GM12878 (cell line): ENCODE results near the gene SLC25A11. TPM values are rescaled to one million over a fixed set of nuclear protein-coding genes. Genes with fewer than 3 reads are reported as not detected.

Source experiments
- ATAC-seq: fragments of 200-7000 bp; cut with Tn5 transposase; 3 replicates; pipeline ENCODE4 v1.9.1; 2020; ENCODE audit warnings: mild to moderate bottlenecking, moderate library complexity
- BruUV-seq: library from RNA; stranded (reverse); fragments of 400-500 nt; replicated peaks from 2 replicates; lab custom pipeline; 2021; lab: Mats Ljungman, UMichigan
- CTCF ChIA-PET: fragments of 300-600 bp; sonication (Branson Sonifier 250); formaldehyde crosslinking; extraction: SDS; loops from one replicate; lab custom pipeline; 2021; ENCODE audit warnings: inconsistent platforms; lab: Yijun Ruan, JAX
- POLR2A ChIA-PET: fragments of 350-600 bp; formaldehyde crosslinking; extraction: SDS; loops from one replicate; lab custom pipeline; 2021; ENCODE audit warnings: inconsistent platforms; lab: Charles Lee
- RAD21 ChIA-PET: fragments of 300-600 bp; sonication (Branson Sonifier 250); formaldehyde crosslinking; loops from one replicate; lab custom pipeline; 2023; ENCODE audit warnings: antibody characterized with exemption; ENCODE audit not compliant: unreplicated experiment; lab: Charles Lee
- SMC1A ChIA-PET: fragments of 300-600 bp; sonication (Branson Sonifier 250); formaldehyde crosslinking; loops from one replicate; lab custom pipeline; 2023; ENCODE audit not compliant: unreplicated experiment, uncharacterized antibody; lab: Charles Lee
- DNase-seq: peaks from one replicate; pipeline ENCODE4 v3.0.0-alpha.2; 2011; ENCODE audit warnings: low read depth, low spot score
- FAIRE-seq: peaks from 3 replicates; lab custom pipeline; 2011; peaks lifted over from hg19 to GRCh38; lab: Jason Lieb, UNC
- H2AFZ ChIP-seq: 2 replicates; pipeline ENCODE4 v1.6.0; 2011; ENCODE audit warnings: low read depth, low read length, control low read depth; ENCODE audit not compliant: control insufficient read depth
- H3K27ac ChIP-seq: 2 replicates; pipeline ENCODE4 v1.5.1; 2011; ENCODE audit warnings: control low read depth; ENCODE audit not compliant: control insufficient read depth, insufficient read depth
- H3K27me3 ChIP-seq, 2 experiments: replicated peaks in 1 of 2; 2 replicates each; pipeline versions ENCODE4 v1.6.0 to v1.6.1; 2011; ENCODE audit warnings: low read length in 1 of 2; ENCODE audit not compliant: control insufficient read depth in 2 of 2, insufficient read depth in 2 of 2
- H3K36me3 ChIP-seq, 2 experiments: 2 replicates each; pipeline ENCODE4 v1.5.1; 2011; ENCODE audit warnings: low read length in 1 of 2; ENCODE audit not compliant: control insufficient read depth in 2 of 2, insufficient read depth in 2 of 2
- H3K4me1 ChIP-seq: 2 replicates; pipeline ENCODE4 v1.6.1; 2011; ENCODE audit warnings: mild to moderate bottlenecking, low read length, moderate library complexity, mixed read lengths; ENCODE audit not compliant: control insufficient read depth, insufficient read depth
- H3K4me2 ChIP-seq: 2 replicates; pipeline ENCODE4 v1.6.0; 2011; ENCODE audit warnings: control low read depth; ENCODE audit not compliant: control insufficient read depth, insufficient read depth
- H3K4me3 ChIP-seq: fragments of 200-600 bp; sonication (generic); 2 replicates; pipeline ENCODE4 v1.5.1; 2016
- H3K79me2 ChIP-seq: 2 replicates; pipeline ENCODE4 v1.6.0; 2011; ENCODE audit warnings: low read length; ENCODE audit not compliant: control insufficient read depth, insufficient read depth
- H3K9ac ChIP-seq: 2 replicates; pipeline ENCODE4 v1.8.0; 2011; ENCODE audit warnings: low read length, control low read depth, mixed read lengths; ENCODE audit not compliant: control insufficient read depth, insufficient read depth
- H3K9me3 ChIP-seq: replicated peaks from 3 replicates; pipeline ENCODE4 v1.5.1; 2011; ENCODE audit warnings: mild to moderate bottlenecking, low read length; ENCODE audit not compliant: control insufficient read depth, insufficient read depth
- H4K20me1 ChIP-seq: 2 replicates; pipeline ENCODE4 v1.6.0; 2011; ENCODE audit not compliant: control insufficient read depth, insufficient read depth
- CHD2 ChIP-seq: IDR thresholded peaks from 2 replicates; pipeline ENCODE4 v1.6.1; 2011; ENCODE audit warnings: low read depth, low read length, improper control_type of control experiment, borderline replicate concordance
- PKNOX1 ChIP-seq: fragments of 450-650 bp; IDR thresholded peaks from 2 replicates; pipeline ENCODE4 v1.6.1; 2016; ENCODE audit warnings: mild to moderate bottlenecking
- WGBS: methylation state at CpG from one replicate; pipeline ENCODE4 v1.1.6; 2016; ENCODE audit warnings: low lambda C conversion rate; ENCODE audit not compliant: insufficient replicate concordance, insufficient coverage; ENCODE audit errors: missing lambda C conversion rate; 5-methylcytosine and 5-hydroxymethylcytosine counted together
- in situ Hi-C: fragments of 300-500 bp; cut with MboI; formaldehyde crosslinking; loops from 9 replicates; pipeline ENCODE4 v1.14.3; 2018; ENCODE audit warnings: mixed read lengths
- intact Hi-C: fragments of 100-400 bp; cut with micrococcal nuclease; formaldehyde crosslinking; loops from one replicate; pipeline ENCODE4 v1.14.2; 2022; ENCODE audit not compliant: unreplicated experiment
- polyA plus RNA-seq, 11 experiments: library from polyadenylated mRNA; depleted of rRNA in 4 of 11; unstranded in 6 of 11; stranded (reverse) in 5 of 11; fragments of >200 nt; fragmentation: Nextera tagmentation in 4 of 11; fragmentation: Illumina TruSeq in 1 of 11; extraction: Ambion mirVana in 4 of 11; extraction: Trizol in 1 of 11; gene quantifications; 1 replicate in 1 of 11; 2 replicates in 10 of 11; pipeline versions ENCODE4 v1.2.1 to v1.2.3, GENCODE V29; 2011 to 2016; ENCODE audit warnings: inconsistent platforms in 2 of 11, missing spikeins in 2 of 11, low read depth in 1 of 11
- total RNA-seq, 4 experiments: library from RNA; depleted of rRNA in 3 of 4; stranded (reverse); fragments of >200 nt in 3 of 4; fragmentation: Illumina TruSeq in 1 of 4; extraction: Trizol in 1 of 4; gene quantifications; 2 replicates each; pipeline versions ENCODE4 v1.2.1 to v1.2.3, GENCODE V29; 2013 to 2021

Gene SLC25A11
- total and polyA plus RNA-seq, 10 of the 15 experiments (the other 5 are each of a cell fraction or from before 2014, with no cell fraction given), result 5.8 to 142 (median 65.0) TPM

GRCh38 chr17:4969551-4970173 lies 29.8 kb upstream of the SLC25A11 start:
- no TSS peak for BruUV-seq
- H3K4me3 ChIP-seq, result no peak overlapping the region
- no peak overlapping the region for H3K27ac ChIP-seq
- H3K9ac ChIP-seq, result no peak overlapping the region
- no peak for TF ChIP-seq CHD2
- peaks cover 14% of the 10 kb centered on the region for H3K4me1 ChIP-seq
- in situ Hi-C loops, result no loop called here
- peaks cover 13 to 18% of the 10 kb centered on the region in 2 experiments; a peak in 3 of 4 replicates for H3K36me3 ChIP-seq
- H3K79me2 ChIP-seq, result peaks cover 29% of the 10 kb centered on the region
- WGBS, result 89% methylated on average over 16 of the region's 16 CpGs
- POLR2A ChIA-PET, result interaction anchor here (1.0 to 8.5 kb wide), 2 partner anchors 17 to 23 kb away, joined by 3 to 272 read pairs; partner anchors contain the start of genes CAMTA2, ENO3, PFN1 and RNF167
- DNase-seq (no peak), FAIRE-seq (no peak), ATAC-seq (no peak)
- H2AFZ ChIP-seq, result no peak overlapping the region
- no peaks in the 10 kb centered on the region for H4K20me1 ChIP-seq
- intact Hi-C loops, result loop anchor here (5.0 kb wide), 1 partner anchor 93 kb away; no protein-coding TSS in a partner anchor
- RAD21 ChIA-PET, result interaction anchor here (1.2 to 1.3 kb wide), 2 partner anchors 17 to 62 kb away, joined by 3 read pairs; no protein-coding TSS in a partner anchor
- SMC1A ChIA-PET, result interaction anchor here (1.8 to 2.7 kb wide), 2 partner anchors 11 to 61 kb away, joined by 4 to 9 read pairs; no protein-coding TSS in a partner anchor
- no peaks in the 10 kb centered on the region for H3K9me3 ChIP-seq
- H3K4me2 ChIP-seq, result peak overlapping the region; percentile 99; the same call in 1 of the 2 replicates
- CTCF ChIA-PET, result interaction anchor here (0.7 to 3.6 kb wide), 7 partner anchors 11 to 93 kb away, joined by 3 to 18 read pairs (median 4); partner anchors contain the start of genes CAMTA2, RNF167 and SLC25A11
- no peaks in the 10 kb centered on the region for H3K27me3 ChIP-seq

GRCh38 chr17:4969047-4969550 lies 29.3 kb upstream of the SLC25A11 start:
- Histone ChIP-seq H3K9ac (peak overlapping the region; percentile 98; the same call in 1 of the 2 replicates), H4K20me1 (no peaks in the 10 kb centered on the region), H3K27ac (peak overlapping the region; percentile 100), H3K36me3 (peaks cover 11 to 18% of the 10 kb centered on the region in 2 experiments; a peak in 3 of 4 replicates), H3K4me3 (peak overlapping the region; percentile 89)
- RAD21 ChIA-PET, result interaction anchor here (1.3 kb wide), 1 partner anchor 63 kb away, joined by 3 read pairs; no protein-coding TSS in a partner anchor
- WGBS, result 94% methylated on average over 15 of the region's 15 CpGs
- SMC1A ChIA-PET, result interaction anchor here (1.8 to 4.3 kb wide), 3 partner anchors 12 to 29 kb away, joined by 4 to 50 read pairs (median 38); partner anchors contain the start of genes PFN1, RNF167 and SLC25A11
- in situ Hi-C loops, result no loop called here
- intact Hi-C loops, result loop anchor here (5.0 kb wide), 1 partner anchor 93 kb away; no protein-coding TSS in a partner anchor
- peak; percentile 64 for FAIRE-seq
- no TSS peak for BruUV-seq
- POLR2A ChIA-PET, result interaction anchor here (1.0 to 8.5 kb wide), 3 partner anchors 18 to 22 kb away, joined by 3 to 272 read pairs (median 13); partner anchors contain the start of genes CAMTA2, ENO3, PFN1 and RNF167
- TF ChIP-seq PKNOX1, result no peak
- TF ChIP-seq, all 136 proteins: peak for 0
- H3K4me1 ChIP-seq, result peaks cover 14% of the 10 kb centered on the region
- ATAC-seq (no peak), DNase-seq (no peak)
- no peak overlapping the region for H2AFZ ChIP-seq
- CTCF ChIA-PET, result interaction anchor here (1.3 to 3.6 kb wide), 2 partner anchors 29 to 93 kb away, joined by 4 to 18 read pairs; partner anchors contain the start of genes RNF167 and SLC25A11
- peak overlapping the region; percentile 99 for H3K4me2 ChIP-seq
- no peaks in the 10 kb centered on the region for H3K9me3 ChIP-seq
- no peaks in the 10 kb centered on the region for H3K27me3 ChIP-seq
- H3K79me2 ChIP-seq, result peaks cover 29% of the 10 kb centered on the region
